Small intestine (tissue), 7 donors: Measurements from ENCODE around the gene ST7. TPM values are rescaled to one million over a fixed set of nuclear protein-coding genes. Genes with fewer than 3 reads are reported as not detected.
A peak's percentile ranks its signal among the peaks of the same experiment; 100 is the strongest.

ENCODE experiments used
- DNase-seq, 2 donors: peaks; one replicate each; pipeline versions ENCODE4 v3.0.0 to v3.0.0-alpha.2; 2013
- FAIRE-seq: peaks from 2 replicates; lab custom pipeline; 2012; peaks lifted over from hg19 to GRCh38; lab: Jason Lieb, UNC
- H3K27ac ChIP-seq, 3 donors: one replicate each; pipeline ENCODE4 v1.5.1; 2013; ENCODE audit warnings: low read length in 2 of 3, mild to moderate bottlenecking in 2 of 3, control low read depth in 1 of 3, inconsistent platforms in 1 of 3, low read depth in 1 of 3, moderate library complexity in 1 of 3
- H3K27me3 ChIP-seq, 3 donors: one replicate each; pipeline ENCODE4 v1.6.1; 2013; ENCODE audit warnings: low read length in 3 of 3, inconsistent platforms in 1 of 3; ENCODE audit not compliant: control insufficient read depth in 3 of 3, insufficient read depth in 3 of 3
- H3K36me3 ChIP-seq, 3 donors: one replicate each; pipeline ENCODE4 v1.6.1; 2013; ENCODE audit warnings: low read length in 3 of 3, inconsistent platforms in 1 of 3, low read depth in 1 of 3, mild to moderate bottlenecking in 1 of 3, moderate library complexity in 1 of 3; ENCODE audit not compliant: control insufficient read depth in 3 of 3, insufficient read depth in 2 of 3
- H3K4me1 ChIP-seq, 3 donors: one replicate each; pipeline ENCODE4 v1.6.1; 2013; ENCODE audit warnings: low read length in 2 of 3, inconsistent platforms in 1 of 3, low read depth in 1 of 3, mild to moderate bottlenecking in 1 of 3, moderate library complexity in 1 of 3; ENCODE audit not compliant: control insufficient read depth in 3 of 3, insufficient read depth in 2 of 3
- H3K4me3 ChIP-seq, 3 donors: one replicate each; pipeline ENCODE4 v1.5.1; 2013; ENCODE audit warnings: low read length in 3 of 3, control low read depth in 1 of 3, inconsistent platforms in 1 of 3, low read depth in 1 of 3, mild to moderate bottlenecking in 1 of 3, moderate library complexity in 1 of 3
- H3K9me3 ChIP-seq, 2 donors: one replicate each; pipeline ENCODE4 v1.6.1; 2013; ENCODE audit warnings: low read depth in 1 of 2, low read length in 1 of 2; ENCODE audit not compliant: control insufficient read depth in 2 of 2, insufficient read depth in 1 of 2
- WGBS, 3 donors: extraction: QIAGEN DNeasy Blood & Tissue Kit; methylation state at CpG; one replicate each; pipeline ENCODE4 v1.1.7; 2013; 5-methylcytosine and 5-hydroxymethylcytosine counted together
- polyA plus RNA-seq, 4 donors: library from polyadenylated mRNA; stranded (reverse) in 3 of 4; unstranded in 1 of 4; fragments of 200-250 nt in 3 of 4; fragments of 120-200 nt in 1 of 4; gene quantifications; one replicate each; pipeline versions ENCODE4 v1.2.1 to v1.2.3, GENCODE V29; 2013
- donor health status: healthy with polysubstance abuse.
- donor health status: control.
- donor health status: control.
- donor health status: Bipolar disorder and iron deficiency.
- donor health status: healthy.

Gene ST7
- polyA plus RNA-seq, 4 donors: 8.3 to 27.7 (median 13.0) TPM

GRCh38 chr7:117152213-117153007 lies 199.1 kb downstream of the ST7 start:
- Histone ChIP-seq H3K27me3 (no peaks in the 10 kb centered on the region), H3K9me3 (no peaks in the 10 kb centered on the region), H3K4me3 (no peak overlapping the region), H3K36me3 (peaks cover 0 to 4% (median 0%) of the 10 kb centered on the region in 3 donors), H3K27ac (peak overlapping the region in 1 of 3 donors; percentile 57), H3K4me1 (peaks cover 5 to 41% (median 17%) of the 10 kb centered on the region in 3 donors)
- 20 to 57% (median 31%) methylated on average over 3 of the region's 3 CpGs for WGBS, 3 donors
- FAIRE-seq: no peak
- peak; percentile 64 to 82 for DNase-seq

- Histone ChIP-seq H3K36me3 (peaks cover 0 to 4% (median 0%) of the 10 kb centered on the region in 3 donors), H3K4me3 (no peak overlapping the region), H3K9me3 (no peaks in the 10 kb centered on the region), H3K27me3 (no peaks in the 10 kb centered on the region), H3K27ac (peak overlapping the region in 1 of 3 donors; percentile 57), H3K4me1 (peaks cover 5 to 44% (median 17%) of the 10 kb centered on the region in 3 donors)
- 9 to 54% (median 41%) methylated on average over 1 of the region's 1 CpG for whole genome bisulfite sequencing, 3 donors
- FAIRE-seq (no peak), DNase-seq (no peak)
Measured at GRCh38 chr7:117153016-117153545, 199.8 kb downstream of the ST7 start.

- Histone ChIP-seq H3K9me3 (no peaks in the 10 kb centered on the region), H3K36me3 (peaks cover 0 to 4% (median 0%) of the 10 kb centered on the region in 3 donors), H3K4me1 (peaks cover 5 to 32% (median 14%) of the 10 kb centered on the region in 3 donors), H3K27ac (no peak overlapping the region), H3K4me3 (no peak overlapping the region), H3K27me3 (no peaks in the 10 kb centered on the region)
- DNase-seq (no peak), FAIRE-seq (no peak)
- WGBS, 3 donors: 73 to 89% (median 81%) methylated on average over 1 of the region's 1 CpG
Measured at GRCh38 chr7:117154721-117155120, 201.4 kb downstream of the ST7 start.

GRCh38 chr7:117155694-117156093 lies 202.4 kb downstream of the ST7 start:
- WGBS, 3 donors: 89 to 95% (median 92%) methylated on average over 1 of the region's 1 CpG
- Histone ChIP-seq H3K27ac (no peak overlapping the region), H3K4me3 (no peak overlapping the region), H3K9me3 (no peaks in the 10 kb centered on the region), H3K36me3 (peaks cover 0 to 4% (median 0%) of the 10 kb centered on the region in 3 donors), H3K27me3 (no peaks in the 10 kb centered on the region), H3K4me1 (peaks cover 5 to 30% (median 12%) of the 10 kb centered on the region in 3 donors)
- FAIRE-seq: no peak
- no peak for DNase-seq

- Histone ChIP-seq H3K27ac (no peak overlapping the region), H3K4me3 (no peak overlapping the region), H3K27me3 (no peaks in the 10 kb centered on the region), H3K4me1 (peaks cover 2 to 25% (median 7%) of the 10 kb centered on the region in 3 donors), H3K9me3 (no peaks in the 10 kb centered on the region), H3K36me3 (peaks cover 0 to 4% (median 0%) of the 10 kb centered on the region in 3 donors)
- no peak for FAIRE-seq
- 58 to 81% (median 79%) methylated on average over 5 of the region's 5 CpGs for WGBS, 3 donors
- DNase-seq: no peak
Measured at GRCh38 chr7:117157241-117158209, 204.2 kb downstream of the ST7 start.

GRCh38 chr7:117158941-117159697 lies 205.8 kb downstream of the ST7 start:
- H3K27ac ChIP-seq: no peak overlapping the region
- H3K36me3 ChIP-seq: peaks cover 0 to 2% (median 0%) of the 10 kb centered on the region in 3 donors
- DNase-seq (no peak), FAIRE-seq (no peak)
- peaks cover 0 to 16% (median 4%) of the 10 kb centered on the region in 3 donors for H3K4me1 ChIP-seq
- H3K9me3 ChIP-seq: no peaks in the 10 kb centered on the region
- no peak overlapping the region for H3K4me3 ChIP-seq
- 56 to 67% (median 60%) methylated on average over 4 of the region's 4 CpGs for WGBS, 3 donors
- no peaks in the 10 kb centered on the region for H3K27me3 ChIP-seq

- Histone ChIP-seq H3K4me1 (no peaks in the 10 kb centered on the region), H3K27ac (no peak overlapping the region), H3K36me3 (no peaks in the 10 kb centered on the region), H3K27me3 (no peaks in the 10 kb centered on the region), H3K4me3 (no peak overlapping the region), H3K9me3 (no peaks in the 10 kb centered on the region)
- no peak for FAIRE-seq
- no peak for DNase-seq
- WGBS, 3 donors: 94 to 96% (median 95%) methylated on average over 2 of the region's 2 CpGs
Measured at GRCh38 chr7:117163101-117163500, 209.8 kb downstream of the ST7 start.
